D341Med (cell line): ENCODE measurements around the gene PGPEP1.

ENCODE experiments used
- DNase-seq: peaks from one replicate; pipeline ENCODE4 v3.0.0; 2012; ENCODE audit warnings: low spot score

The PGPEP1 gene

DNA sequence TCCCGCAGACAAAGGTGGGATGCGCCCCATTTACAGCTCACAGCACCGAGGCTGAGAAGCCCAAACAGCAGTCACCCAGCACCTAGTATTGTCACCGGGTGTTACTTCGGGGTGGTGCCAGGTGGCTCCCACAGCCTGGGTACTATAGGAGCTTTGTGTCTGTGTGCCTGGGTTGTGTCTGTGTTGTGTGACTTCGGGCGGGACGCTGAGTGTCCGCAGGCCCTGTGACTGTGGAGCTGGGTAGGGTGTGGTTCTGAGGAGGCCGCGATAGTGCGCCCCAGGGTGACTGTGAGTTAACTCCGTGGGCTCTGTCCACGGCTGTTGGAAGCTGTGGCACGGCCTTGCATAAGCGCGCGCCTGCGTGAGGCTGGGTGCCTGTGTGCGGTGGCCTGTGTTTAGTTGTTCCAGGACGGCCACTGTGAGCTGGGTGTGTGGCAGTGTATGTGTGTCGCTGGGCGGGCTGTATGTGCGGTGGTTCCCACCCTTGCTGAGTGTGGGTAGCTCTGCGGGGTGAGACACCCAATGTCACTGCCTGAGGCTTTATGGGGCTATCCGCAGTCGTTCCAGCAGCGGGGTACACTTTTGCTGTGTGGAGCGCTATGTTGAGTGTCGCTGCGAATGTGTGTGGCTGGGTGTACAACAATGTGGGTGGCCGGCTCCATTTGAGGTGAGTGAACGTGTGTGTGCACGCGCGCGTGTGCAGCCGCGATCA is 78.2 kb downstream of the PGPEP1 start:
- DNase-seq: no peak

- DNase-seq: peak; percentile 96
Observed at GRCh38 chr19:18419195-18419698, 78.8 kb downstream of the PGPEP1 start, which contains the start of gene SSBP4. Gene SSBP4, plus strand, starts transcription at chr19:18419398. Its CDS starts 251 bp downstream, at chr19:18419649.
